Measurements from ENCODE around the gene PPP2R5C. TPM values are rescaled to one million over a fixed set of nuclear protein-coding genes. Genes with fewer than 3 reads are reported as not detected.

The PPP2R5C gene
- total and polyA plus RNA-seq, 9 of the 15 experiments (the other 6 are each of a cell fraction or from before 2014, with no cell fraction given): 284 to 617 (median 395) TPM

- TF ChIP-seq CREB5 (CRISPR knock-in tag; IDR thresholded peaks at IDR 0.05) (no peak), BHLHE40 (IDR thresholded peaks at IDR 0.05; ENCODE audit: low read length) (0 out of 2 replicates have a peak, but pooled peaks have one; percentile 33), SLC30A9 (CRISPR knock-in tag; IDR thresholded peaks at IDR 0.05) (no peak), TEAD1 (CRISPR knock-in tag; IDR thresholded peaks at IDR 0.05) (peak in 1 of 2 experiments; percentile 75; a peak in 1 of 4 replicates), LCOR (CRISPR knock-in tag; IDR thresholded peaks at IDR 0.05) (0 out of 2 replicates have a peak, but pooled peaks have one; percentile 36), ZNF384 (IDR thresholded peaks at IDR 0.05; ENCODE audit: low read depth, low read length) (no peak), ZNF232 (CRISPR knock-in tag; IDR thresholded peaks at IDR 0.05) (no peak), JUN (IDR thresholded peaks at IDR 0.05; ENCODE audit: borderline replicate concordance, low read depth, low read length) (no peak), JUN (CRISPR knock-in tag; IDR thresholded peaks at IDR 0.05; ENCODE audit: borderline replicate concordance) (peak; percentile 62; the same call in 1 of the 2 replicates), HMGN3 (IDR thresholded peaks at IDR 0.05; ENCODE audit: borderline replicate concordance, extremely low read depth, insufficient read length, low read depth, low read length) (peak; percentile 57), ZNF717 (CRISPR knock-in tag; IDR thresholded peaks at IDR 0.05) (no peak), NONO (IDR thresholded peaks at IDR 0.05; ENCODE audit: low read depth in 2 of 2, low read length in 1 of 2) (peak; percentile 52 to 85; a peak in 2 of 4 replicates), MLLT1 (IDR thresholded peaks at IDR 0.05) (peak in 1 of 2 experiments; percentile 76; a peak in 1 of 4 replicates), CHD1 (IDR thresholded peaks at IDR 0.05; ENCODE audit: low read length) (peak; percentile 23), RBM15 (IDR thresholded peaks at IDR 0.05; ENCODE audit: insufficient read depth, low read length) (no peak)
- TF ChIP-seq, protein P1, sequence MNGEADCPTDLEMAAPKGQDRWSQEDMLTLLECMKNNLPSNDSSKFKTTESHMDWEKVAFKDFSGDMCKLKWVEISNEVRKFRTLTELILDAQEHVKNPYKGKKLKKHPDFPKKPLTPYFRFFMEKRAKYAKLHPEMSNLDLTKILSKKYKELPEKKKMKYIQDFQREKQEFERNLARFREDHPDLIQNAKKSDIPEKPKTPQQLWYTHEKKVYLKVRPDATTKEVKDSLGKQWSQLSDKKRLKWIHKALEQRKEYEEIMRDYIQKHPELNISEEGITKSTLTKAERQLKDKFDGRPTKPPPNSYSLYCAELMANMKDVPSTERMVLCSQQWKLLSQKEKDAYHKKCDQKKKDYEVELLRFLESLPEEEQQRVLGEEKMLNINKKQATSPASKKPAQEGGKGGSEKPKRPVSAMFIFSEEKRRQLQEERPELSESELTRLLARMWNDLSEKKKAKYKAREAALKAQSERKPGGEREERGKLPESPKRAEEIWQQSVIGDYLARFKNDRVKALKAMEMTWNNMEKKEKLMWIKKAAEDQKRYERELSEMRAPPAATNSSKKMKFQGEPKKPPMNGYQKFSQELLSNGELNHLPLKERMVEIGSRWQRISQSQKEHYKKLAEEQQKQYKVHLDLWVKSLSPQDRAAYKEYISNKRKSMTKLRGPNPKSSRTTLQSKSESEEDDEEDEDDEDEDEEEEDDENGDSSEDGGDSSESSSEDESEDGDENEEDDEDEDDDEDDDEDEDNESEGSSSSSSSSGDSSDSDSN (IDR thresholded peaks at IDR 0.05; ENCODE audit: borderline replicate concordance in 1 of 2, low read depth in 2 of 2, low read length in 2 of 2): 0 out of 4 replicates have a peak, but pooled peaks of 1 of the 2 experiments have one; percentile 70
- TF ChIP-seq, protein P2, sequence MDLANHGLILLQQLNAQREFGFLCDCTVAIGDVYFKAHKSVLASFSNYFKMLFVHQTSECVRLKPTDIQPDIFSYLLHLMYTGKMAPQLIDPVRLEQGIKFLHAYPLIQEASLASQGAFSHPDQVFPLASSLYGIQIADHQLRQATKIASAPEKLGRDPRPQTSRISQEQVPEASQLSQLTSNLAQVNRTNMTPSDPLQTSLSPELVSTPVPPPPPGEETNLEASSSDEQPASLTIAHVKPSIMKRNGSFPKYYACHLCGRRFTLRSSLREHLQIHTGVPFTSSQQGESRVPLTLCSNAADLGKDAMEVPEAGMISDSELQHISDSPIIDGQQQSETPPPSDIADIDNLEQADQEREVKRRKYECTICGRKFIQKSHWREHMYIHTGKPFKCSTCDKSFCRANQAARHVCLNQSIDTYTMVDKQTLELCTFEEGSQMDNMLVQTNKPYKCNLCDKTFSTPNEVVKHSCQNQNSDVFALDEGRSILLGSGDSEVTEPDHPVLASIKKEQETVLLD (IDR thresholded peaks at IDR 0.05): no peak
These were observed 203.0 kb downstream of the PPP2R5C start, which contains the start of gene DYNC1H1 (continued) for GRCh38 chr14:101964297-101965180.
